Measurements from ENCODE around the gene ABCG5.

DNA sequence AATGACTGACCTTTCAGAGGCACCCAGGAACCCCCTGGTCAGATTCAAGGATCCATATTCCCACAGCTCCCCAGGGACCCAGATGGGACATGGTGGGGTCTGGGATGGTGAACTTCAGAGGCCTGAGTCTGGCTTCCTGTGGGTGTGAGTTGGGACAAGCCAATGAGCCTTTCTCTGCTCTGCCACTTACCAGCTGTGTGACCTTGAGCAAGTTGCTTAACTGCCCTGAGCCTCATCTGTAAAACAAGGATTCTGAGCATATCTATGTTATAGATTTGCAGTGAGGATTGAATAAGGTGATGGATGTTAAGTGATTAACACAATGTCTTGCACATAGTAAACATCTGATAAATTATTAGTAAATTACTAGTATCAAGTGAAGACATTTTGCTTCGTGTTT is 6.5 kb upstream of the ABCG5 start:
- TF ChIP-seq POLR2AphosphoS5 (IDR thresholded peaks at IDR 0.05; ENCODE audit: insufficient read depth in 1 of 2, low read depth in 1 of 2) (no peak), POLR2A (IDR thresholded peaks at IDR 0.05) (no peak)
